Fibroblast of mammary gland (primary cell): ENCODE data around the gene NR6A1.

Experiments used
- DNase-seq: peaks from one replicate; pipeline ENCODE4 v3.0.0-alpha.2; 2010; ENCODE audit warnings: low read depth
- H3K4me3 ChIP-seq: 2 replicates; pipeline ENCODE4 v1.5.1; 2011; ENCODE audit warnings: low read depth, mild to moderate bottlenecking, low read length, moderate library complexity; ENCODE audit not compliant: control insufficient read depth
- TF ChIP-seq, protein P1 (sequence below): conservative IDR thresholded peaks from 2 replicates; pipeline ENCODE4 v1.5.1; 2011; ENCODE audit warnings: low read depth, low read length, inconsistent platforms; ENCODE audit not compliant: control insufficient read depth, insufficient read depth

The NR6A1 gene

DNA sequence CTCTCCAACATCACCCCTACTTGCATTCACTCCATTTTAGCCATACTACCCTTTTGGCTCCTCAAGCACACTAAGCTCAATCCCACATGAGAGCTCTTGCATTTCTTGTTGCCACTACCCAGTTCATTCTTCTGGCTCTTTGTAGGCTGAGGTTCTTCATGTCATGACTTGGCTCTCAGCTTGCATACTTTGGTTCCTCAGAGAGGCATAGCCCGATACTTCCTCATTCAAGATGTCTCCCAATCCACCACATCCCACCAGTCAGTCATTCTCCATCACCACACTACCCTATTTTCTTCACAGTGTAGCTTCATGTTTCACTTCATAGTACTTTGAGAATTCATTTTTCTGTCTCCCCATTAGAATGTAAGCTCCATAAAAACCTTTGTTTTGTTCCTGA lies 116.7 kb downstream of the NR6A1 start:
- no peak for DNase-seq
- no peak overlapping the region for H3K4me3 ChIP-seq
- TF ChIP-seq, protein P1, sequence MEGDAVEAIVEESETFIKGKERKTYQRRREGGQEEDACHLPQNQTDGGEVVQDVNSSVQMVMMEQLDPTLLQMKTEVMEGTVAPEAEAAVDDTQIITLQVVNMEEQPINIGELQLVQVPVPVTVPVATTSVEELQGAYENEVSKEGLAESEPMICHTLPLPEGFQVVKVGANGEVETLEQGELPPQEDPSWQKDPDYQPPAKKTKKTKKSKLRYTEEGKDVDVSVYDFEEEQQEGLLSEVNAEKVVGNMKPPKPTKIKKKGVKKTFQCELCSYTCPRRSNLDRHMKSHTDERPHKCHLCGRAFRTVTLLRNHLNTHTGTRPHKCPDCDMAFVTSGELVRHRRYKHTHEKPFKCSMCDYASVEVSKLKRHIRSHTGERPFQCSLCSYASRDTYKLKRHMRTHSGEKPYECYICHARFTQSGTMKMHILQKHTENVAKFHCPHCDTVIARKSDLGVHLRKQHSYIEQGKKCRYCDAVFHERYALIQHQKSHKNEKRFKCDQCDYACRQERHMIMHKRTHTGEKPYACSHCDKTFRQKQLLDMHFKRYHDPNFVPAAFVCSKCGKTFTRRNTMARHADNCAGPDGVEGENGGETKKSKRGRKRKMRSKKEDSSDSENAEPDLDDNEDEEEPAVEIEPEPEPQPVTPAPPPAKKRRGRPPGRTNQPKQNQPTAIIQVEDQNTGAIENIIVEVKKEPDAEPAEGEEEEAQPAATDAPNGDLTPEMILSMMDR = no peak

GRCh38 chr9:124652615-124653393 lies 118.3 kb downstream of the NR6A1 start:
- no peak overlapping the region for H3K4me3 ChIP-seq
- DNase-seq = peak; percentile 94
- TF ChIP-seq, protein P1 = no peak

DNA sequence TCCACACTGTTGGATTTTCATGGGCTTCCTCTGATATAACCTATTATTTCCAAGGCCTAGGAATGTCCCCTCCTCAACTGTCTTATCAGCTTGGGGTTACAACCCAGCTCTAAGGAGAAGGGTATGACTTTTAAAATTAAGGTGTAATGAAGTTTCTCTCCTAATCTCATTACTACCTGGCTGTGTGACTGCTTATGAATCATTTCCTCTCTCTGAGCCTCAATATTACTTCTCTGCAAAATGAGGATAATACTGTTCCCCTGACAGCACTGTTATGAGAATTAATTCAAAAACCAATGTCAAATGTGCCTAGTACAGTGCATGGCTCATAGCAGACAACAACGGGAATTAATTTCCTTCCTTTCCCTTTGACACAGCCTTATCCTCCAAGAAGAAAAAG lies 118.9 kb downstream of the NR6A1 start:
- no peak for DNase-seq
- no peak overlapping the region for H3K4me3 ChIP-seq
- TF ChIP-seq, protein P1 = no peak

DNA sequence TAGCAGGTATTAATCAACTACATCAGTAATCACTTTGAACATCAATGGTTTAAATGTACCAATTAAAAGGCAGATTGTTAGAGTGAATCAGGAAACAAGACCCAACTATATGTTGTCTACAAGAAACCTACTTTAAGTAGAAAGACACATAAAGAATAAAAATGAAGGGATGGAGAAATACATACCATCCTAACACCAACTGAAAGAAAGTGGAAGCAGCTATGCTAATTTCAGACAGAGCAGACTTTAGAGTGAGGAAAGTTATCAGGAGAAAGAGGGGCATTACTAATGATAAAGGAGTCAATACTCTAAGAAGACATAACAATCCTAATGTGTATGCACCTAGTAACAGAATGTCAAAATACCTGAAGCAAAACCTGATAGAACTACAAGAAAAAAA lies 125.8 kb downstream of the NR6A1 start:
- no peak overlapping the region for H3K4me3 ChIP-seq
- DNase-seq = no peak
- TF ChIP-seq, protein P1 = no peak

- DNase-seq = no peak
- TF ChIP-seq, protein P1 = no peak
- H3K4me3 ChIP-seq = no peak overlapping the region
These were observed 131.5 kb downstream of the NR6A1 start for GRCh38 chr9:124639637-124640036.

GRCh38 chr9:124635285-124635684 lies 135.8 kb downstream of the NR6A1 start:
- no peak for DNase-seq
- H3K4me3 ChIP-seq = no peak overlapping the region
- TF ChIP-seq, protein P1 = no peak
